ENCODE results near the gene ZBTB8B.

ZBTB8B gene

DNA sequence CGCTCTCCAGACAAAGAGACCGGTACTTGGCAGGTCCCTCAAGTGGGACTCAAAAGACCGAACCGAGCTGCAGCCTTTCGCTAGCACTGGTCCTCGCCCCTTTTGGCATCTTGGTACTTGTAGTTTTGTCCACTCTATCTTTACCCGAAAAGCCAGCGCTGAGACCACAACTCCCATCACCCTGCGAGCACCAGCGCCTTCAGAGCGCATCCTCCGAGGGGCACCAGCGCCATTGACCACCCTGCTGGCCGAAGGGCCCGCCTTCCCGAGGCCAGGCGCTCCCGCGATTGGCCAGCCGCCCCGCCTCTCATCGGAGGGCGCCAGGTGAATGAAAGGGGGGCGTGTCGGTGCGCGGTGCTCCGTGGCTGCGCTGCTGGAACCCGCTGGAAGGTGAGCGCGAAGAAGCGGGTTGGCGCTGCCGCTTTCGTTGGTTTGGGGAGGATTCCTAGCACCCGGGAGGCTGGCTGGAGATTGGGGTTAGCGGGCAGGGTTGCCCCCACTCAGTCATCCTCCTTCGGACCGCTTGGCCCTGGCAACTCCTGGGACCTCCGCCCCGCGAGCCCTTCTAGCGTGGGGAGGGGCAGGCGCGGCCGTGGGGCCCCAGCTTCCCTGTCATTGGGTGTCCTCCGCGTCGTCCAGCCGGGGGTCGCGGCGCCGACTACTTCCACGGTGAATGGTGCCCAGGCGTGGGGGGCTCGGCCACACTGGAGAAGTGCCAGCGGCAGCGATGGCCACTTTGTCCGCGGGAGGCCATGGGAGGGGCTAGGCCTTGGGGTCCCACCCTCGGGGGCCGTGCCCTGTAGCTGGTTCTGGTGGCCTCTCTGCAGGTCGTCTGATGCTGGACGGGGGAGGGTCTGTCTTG is at the start of gene ZBTB8B:
Gene ZBTB8B (plus strand): TSS at position 357 of the 862 bp plus-strand sequence. CDS start 5,553 bp downstream, outside the sequence.
- H3K36me3 ChIP-seq (ENCODE audit: control insufficient read depth in 2 of 2, insufficient read depth in 1 of 2, low read length in 2 of 2) = no peaks in the 10 kb centered on the region
- H3K27ac ChIP-seq (ENCODE audit: extremely low read depth, low read depth, low read length) = no peak within 1 kb of the TSS; the same call in 1 of the 2 replicates
- H3K9me3 ChIP-seq (ENCODE audit: control insufficient read depth, insufficient read depth, low read depth, low read length) = no peaks in the 10 kb centered on the region
- no peaks in the 10 kb centered on the region for H3K4me1 ChIP-seq (ENCODE audit: control insufficient read depth, insufficient read depth, low read length)
- ChIA-PET CTCF (interaction anchor here (0.7 to 1.1 kb wide), 3 partner anchors 17 to 412 kb away, joined by 3 read pairs; no protein-coding TSS in a partner anchor), POLR2A (interaction anchor here (1.3 to 1.5 kb wide), 3 partner anchors 10 to 148 kb away, joined by 4 to 5 read pairs (median 5); partner anchors contain the start of gene BSDC1)
- H3K4me3 ChIP-seq (ENCODE audit: low read depth, low read length) = peak within 1 kb of the TSS; percentile 71
- TF ChIP-seq GLIS1 (tag by site-specific recombination; IDR thresholded peaks at IDR 0.05) (peak; percentile 81), PRDM1 (tag by site-specific recombination; IDR thresholded peaks at IDR 0.05) (no peak), ZIC2 (tag by site-specific recombination; IDR thresholded peaks at IDR 0.05) (peak; percentile 42), ZBTB6 (tag by site-specific recombination; IDR thresholded peaks at IDR 0.05) (no peak), ZNF623 (tag by site-specific recombination; IDR thresholded peaks at IDR 0.05) (no peak), KLF9 (tag by site-specific recombination; IDR thresholded peaks at IDR 0.05; ENCODE audit: low read depth) (peak; percentile 99), ATF2 (tag by site-specific recombination; IDR thresholded peaks at IDR 0.05; ENCODE audit: low read depth) (no peak), ZXDB (tag by site-specific recombination; IDR thresholded peaks at IDR 0.05) (peak; percentile 59; the same call in 1 of the 2 replicates), ZNF211 (tag by site-specific recombination; IDR thresholded peaks at IDR 0.05; ENCODE audit: low read depth) (no peak), PRDM10 (tag by site-specific recombination; IDR thresholded peaks at IDR 0.05) (peak; percentile 80), GLIS2 (tag by site-specific recombination; IDR thresholded peaks at IDR 0.05) (peak; percentile 97), ZNF354C (tag by site-specific recombination; IDR thresholded peaks at IDR 0.05; ENCODE audit: borderline replicate concordance, low read depth) (no peak), ZNF544 (tag by site-specific recombination; IDR thresholded peaks at IDR 0.05) (no peak), ZSCAN16 (tag by site-specific recombination; IDR thresholded peaks at IDR 0.05) (no peak), ZNF423 (tag by site-specific recombination; IDR thresholded peaks at IDR 0.05) (0 out of 2 replicates have a peak, but pooled peaks have one; percentile 28), ZFP69B (tag by site-specific recombination; IDR thresholded peaks at IDR 0.05) (peak; percentile 25; the same call in 1 of the 2 replicates), KLF8 (tag by site-specific recombination; IDR thresholded peaks at IDR 0.05) (peak; percentile 60; the same call in 1 of the 2 replicates), ZNF341 (tag by site-specific recombination; IDR thresholded peaks at IDR 0.05; ENCODE audit: low read depth) (peak; percentile 78), ZNF529 (tag by site-specific recombination; IDR thresholded peaks at IDR 0.05; ENCODE audit: insufficient replicate concordance) (no peak)
- TF ChIP-seq, protein P1, sequence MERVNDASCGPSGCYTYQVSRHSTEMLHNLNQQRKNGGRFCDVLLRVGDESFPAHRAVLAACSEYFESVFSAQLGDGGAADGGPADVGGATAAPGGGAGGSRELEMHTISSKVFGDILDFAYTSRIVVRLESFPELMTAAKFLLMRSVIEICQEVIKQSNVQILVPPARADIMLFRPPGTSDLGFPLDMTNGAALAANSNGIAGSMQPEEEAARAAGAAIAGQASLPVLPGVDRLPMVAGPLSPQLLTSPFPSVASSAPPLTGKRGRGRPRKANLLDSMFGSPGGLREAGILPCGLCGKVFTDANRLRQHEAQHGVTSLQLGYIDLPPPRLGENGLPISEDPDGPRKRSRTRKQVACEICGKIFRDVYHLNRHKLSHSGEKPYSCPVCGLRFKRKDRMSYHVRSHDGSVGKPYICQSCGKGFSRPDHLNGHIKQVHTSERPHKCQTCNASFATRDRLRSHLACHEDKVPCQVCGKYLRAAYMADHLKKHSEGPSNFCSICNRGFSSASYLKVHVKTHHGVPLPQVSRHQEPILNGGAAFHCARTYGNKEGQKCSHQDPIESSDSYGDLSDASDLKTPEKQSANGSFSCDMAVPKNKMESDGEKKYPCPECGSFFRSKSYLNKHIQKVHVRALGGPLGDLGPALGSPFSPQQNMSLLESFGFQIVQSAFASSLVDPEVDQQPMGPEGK (tag by site-specific recombination; IDR thresholded peaks at IDR 0.05) = peak; percentile 85
- TF ChIP-seq, protein P2, sequence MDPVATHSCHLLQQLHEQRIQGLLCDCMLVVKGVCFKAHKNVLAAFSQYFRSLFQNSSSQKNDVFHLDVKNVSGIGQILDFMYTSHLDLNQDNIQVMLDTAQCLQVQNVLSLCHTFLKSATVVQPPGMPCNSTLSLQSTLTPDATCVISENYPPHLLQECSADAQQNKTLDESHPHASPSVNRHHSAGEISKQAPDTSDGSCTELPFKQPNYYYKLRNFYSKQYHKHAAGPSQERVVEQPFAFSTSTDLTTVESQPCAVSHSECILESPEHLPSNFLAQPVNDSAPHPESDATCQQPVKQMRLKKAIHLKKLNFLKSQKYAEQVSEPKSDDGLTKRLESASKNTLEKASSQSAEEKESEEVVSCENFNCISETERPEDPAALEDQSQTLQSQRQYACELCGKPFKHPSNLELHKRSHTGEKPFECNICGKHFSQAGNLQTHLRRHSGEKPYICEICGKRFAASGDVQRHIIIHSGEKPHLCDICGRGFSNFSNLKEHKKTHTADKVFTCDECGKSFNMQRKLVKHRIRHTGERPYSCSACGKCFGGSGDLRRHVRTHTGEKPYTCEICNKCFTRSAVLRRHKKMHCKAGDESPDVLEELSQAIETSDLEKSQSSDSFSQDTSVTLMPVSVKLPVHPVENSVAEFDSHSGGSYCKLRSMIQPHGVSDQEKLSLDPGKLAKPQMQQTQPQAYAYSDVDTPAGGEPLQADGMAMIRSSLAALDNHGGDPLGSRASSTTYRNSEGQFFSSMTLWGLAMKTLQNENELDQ (tag by site-specific recombination; IDR thresholded peaks at IDR 0.05; ENCODE audit: low read depth) = no peak
- TF ChIP-seq, protein P3, sequence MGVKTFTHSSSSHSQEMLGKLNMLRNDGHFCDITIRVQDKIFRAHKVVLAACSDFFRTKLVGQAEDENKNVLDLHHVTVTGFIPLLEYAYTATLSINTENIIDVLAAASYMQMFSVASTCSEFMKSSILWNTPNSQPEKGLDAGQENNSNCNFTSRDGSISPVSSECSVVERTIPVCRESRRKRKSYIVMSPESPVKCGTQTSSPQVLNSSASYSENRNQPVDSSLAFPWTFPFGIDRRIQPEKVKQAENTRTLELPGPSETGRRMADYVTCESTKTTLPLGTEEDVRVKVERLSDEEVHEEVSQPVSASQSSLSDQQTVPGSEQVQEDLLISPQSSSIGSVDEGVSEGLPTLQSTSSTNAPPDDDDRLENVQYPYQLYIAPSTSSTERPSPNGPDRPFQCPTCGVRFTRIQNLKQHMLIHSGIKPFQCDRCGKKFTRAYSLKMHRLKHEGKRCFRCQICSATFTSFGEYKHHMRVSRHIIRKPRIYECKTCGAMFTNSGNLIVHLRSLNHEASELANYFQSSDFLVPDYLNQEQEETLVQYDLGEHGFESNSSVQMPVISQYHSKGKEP (tag by site-specific recombination; IDR thresholded peaks at IDR 0.05) = no peak

All from HEK293 (cell line).